ENCODE results near the gene SLC23A1. TPM values are rescaled to one million over a fixed set of nuclear protein-coding genes. Genes with fewer than 3 reads are reported as not detected.
"Not testable (repeated sequence)": the region's sequence is repeated elsewhere in the genome, so short reads cannot be mapped to it uniquely, and the experiment has no call there.

SLC23A1 gene
- total RNA-seq, 4 donors from 2014 or later, result 1.5 to 4.1 (median 2.6) TPM

DNA sequence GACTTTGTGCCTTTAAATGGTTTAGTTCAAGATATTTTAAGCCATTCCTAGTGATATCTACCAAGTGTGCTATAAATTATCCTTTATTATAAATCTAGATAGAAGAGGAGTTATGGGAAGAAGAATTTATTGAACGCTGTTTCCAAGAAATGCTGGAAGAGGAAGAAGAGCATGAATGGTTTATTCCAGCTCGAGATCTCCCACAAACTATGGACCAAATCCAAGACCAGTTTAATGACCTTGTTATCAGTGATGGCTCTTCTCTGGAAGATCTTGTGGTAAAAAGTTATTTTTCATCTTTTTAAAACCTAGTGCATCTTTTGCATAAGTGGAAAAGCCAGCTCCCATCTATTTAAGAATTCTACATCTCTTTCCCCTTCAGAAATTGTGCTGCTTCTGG is 18.6 kb downstream of the SLC23A1 start:
- no peak overlapping the region for H3K4me3 ChIP-seq (ENCODE audit: low read depth, poor library complexity, severe bottlenecking)
- WGBS, 2 donors, result 59 to 78% methylated on average over 2 of the region's 2 CpGs
- DNase-seq (ENCODE audit: low spot score in 2 of 2), result no peak
- intact Hi-C loops (cut with DNase I; ENCODE audit: low total_unique reads), result no loop called here
- TF ChIP-seq, protein P1, sequence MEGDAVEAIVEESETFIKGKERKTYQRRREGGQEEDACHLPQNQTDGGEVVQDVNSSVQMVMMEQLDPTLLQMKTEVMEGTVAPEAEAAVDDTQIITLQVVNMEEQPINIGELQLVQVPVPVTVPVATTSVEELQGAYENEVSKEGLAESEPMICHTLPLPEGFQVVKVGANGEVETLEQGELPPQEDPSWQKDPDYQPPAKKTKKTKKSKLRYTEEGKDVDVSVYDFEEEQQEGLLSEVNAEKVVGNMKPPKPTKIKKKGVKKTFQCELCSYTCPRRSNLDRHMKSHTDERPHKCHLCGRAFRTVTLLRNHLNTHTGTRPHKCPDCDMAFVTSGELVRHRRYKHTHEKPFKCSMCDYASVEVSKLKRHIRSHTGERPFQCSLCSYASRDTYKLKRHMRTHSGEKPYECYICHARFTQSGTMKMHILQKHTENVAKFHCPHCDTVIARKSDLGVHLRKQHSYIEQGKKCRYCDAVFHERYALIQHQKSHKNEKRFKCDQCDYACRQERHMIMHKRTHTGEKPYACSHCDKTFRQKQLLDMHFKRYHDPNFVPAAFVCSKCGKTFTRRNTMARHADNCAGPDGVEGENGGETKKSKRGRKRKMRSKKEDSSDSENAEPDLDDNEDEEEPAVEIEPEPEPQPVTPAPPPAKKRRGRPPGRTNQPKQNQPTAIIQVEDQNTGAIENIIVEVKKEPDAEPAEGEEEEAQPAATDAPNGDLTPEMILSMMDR (IDR thresholded peaks at IDR 0.05), result no peak
- no peak for TF ChIP-seq POLR2A (IDR thresholded peaks at IDR 0.05)

DNA sequence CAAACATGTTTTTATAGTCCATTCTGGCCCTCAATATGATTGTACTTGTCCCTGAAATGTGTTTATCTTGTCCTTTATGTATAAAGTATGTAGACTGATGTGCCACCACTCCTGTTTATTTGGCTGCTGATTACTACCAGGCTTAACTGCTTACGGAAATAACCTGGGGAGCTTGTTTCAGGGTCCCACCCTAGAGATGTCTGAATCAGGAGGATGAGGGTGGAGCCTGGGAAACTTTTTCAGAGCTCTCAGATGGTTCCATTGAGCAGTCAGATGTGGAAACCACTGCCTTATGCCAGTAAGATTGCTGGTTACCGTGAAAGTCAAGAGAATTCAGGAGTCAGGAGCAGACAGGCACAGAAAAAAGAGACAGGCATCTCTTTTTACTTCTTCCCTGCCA is 19.2 kb downstream of the SLC23A1 start:
- intact Hi-C loops (cut with DNase I; ENCODE audit: low total_unique reads), result no loop called here
- 44 to 48% methylated on average over 2 of the region's 2 CpGs for WGBS, 2 donors
- TF ChIP-seq POLR2A (IDR thresholded peaks at IDR 0.05), result no peak
- TF ChIP-seq, protein P1 (IDR thresholded peaks at IDR 0.05), result no peak
- H3K4me3 ChIP-seq (ENCODE audit: low read depth, poor library complexity, severe bottlenecking), result no peak overlapping the region
- DNase-seq (ENCODE audit: low spot score in 2 of 2), result peak in 1 of 2 donors; percentile 6

DNA sequence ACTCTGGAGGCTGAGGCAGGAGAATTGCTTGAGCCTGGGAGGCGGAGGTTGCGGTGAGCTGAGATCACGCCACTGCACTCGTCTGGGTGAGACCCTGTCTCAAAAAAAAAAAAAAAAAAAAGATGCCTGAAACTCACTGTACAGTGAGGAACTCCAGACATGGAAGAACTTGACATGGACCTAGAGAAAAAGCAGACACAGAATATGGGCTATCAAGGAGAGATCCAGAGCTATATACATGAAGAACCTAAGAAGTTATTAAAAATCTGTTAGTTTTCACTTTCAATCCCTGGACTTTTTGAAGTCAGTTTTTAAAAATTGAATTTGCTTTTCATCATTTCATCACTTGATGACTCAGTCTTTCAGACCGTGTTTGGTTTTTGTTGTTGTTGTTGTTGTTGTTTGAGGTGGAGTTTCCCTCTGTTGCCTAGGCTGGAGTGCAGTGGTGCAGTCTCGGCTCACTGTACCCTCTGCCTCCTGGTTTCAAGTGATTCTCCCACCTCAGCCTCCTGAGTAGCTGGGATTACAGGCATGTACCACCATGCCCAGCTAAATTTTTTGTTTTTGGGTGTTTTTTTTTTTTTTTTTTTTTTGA is 21.2 kb downstream of the SLC23A1 start:
- peak in 1 of 2 donors; percentile 69 for DNase-seq (ENCODE audit: low spot score in 2 of 2)
- TF ChIP-seq POLR2A (IDR thresholded peaks at IDR 0.05), result no peak
- TF ChIP-seq, protein P1 (IDR thresholded peaks at IDR 0.05), result no peak
- 73 to 79% methylated on average over 6 of the region's 6 CpGs for WGBS, 2 donors
- intact Hi-C loops (cut with DNase I; ENCODE audit: low total_unique reads), result no loop called here
- H3K4me3 ChIP-seq (ENCODE audit: low read depth, poor library complexity, severe bottlenecking), result no peak overlapping the region

DNA sequence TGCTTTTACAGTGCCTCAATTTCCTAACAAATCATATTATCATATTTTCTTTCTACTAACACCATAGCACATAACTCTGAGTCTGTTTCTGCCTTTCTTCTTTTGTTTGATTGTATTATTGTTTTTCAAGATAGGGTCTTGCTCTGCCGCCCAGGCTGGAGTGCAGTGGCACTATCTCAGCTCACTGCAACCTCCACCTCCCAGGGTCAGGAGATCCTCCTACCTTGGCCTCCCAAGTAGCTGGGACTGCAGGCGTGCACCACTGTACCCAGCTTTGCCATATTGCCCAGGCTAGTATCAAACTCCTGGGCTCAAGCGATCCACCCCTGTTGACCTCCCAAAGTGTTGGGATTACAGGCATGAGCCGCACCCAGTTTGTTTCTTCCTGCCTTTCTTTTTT is 22.7 kb downstream of the SLC23A1 start:
- intact Hi-C loops (cut with DNase I; ENCODE audit: low total_unique reads), result no loop called here
- no peak for TF ChIP-seq POLR2A (IDR thresholded peaks at IDR 0.05)
- TF ChIP-seq, protein P1 (IDR thresholded peaks at IDR 0.05), result no peak
- WGBS, 2 donors, result 94% methylated on average over 4 of the region's 4 CpGs
- no peak overlapping the region for H3K4me3 ChIP-seq (ENCODE audit: low read depth, poor library complexity, severe bottlenecking)
- peak in 1 of 2 donors; percentile 52 for DNase-seq (ENCODE audit: low spot score in 2 of 2)

DNA sequence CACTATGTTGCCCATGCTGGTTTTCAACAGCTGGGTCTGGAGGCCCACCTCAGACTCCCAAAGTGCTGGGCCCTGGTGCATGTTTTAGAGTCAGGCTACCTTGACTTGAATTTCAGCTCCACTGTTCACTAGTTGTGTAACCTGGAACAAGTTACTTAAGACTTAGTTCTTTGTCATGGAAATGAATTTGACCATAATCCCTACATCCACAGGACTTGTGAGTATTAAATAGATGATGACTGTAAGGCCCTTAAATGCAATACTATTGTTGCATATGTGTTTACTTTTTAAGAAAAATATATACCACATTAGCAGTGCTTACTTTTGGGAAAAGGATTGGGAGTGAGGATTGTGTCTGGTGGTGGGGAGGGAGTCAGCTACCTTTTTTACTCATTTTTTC is 25.0 kb downstream of the SLC23A1 start:
- no peak for TF ChIP-seq POLR2A (IDR thresholded peaks at IDR 0.05)
- TF ChIP-seq, protein P1 (IDR thresholded peaks at IDR 0.05), result no peak
- DNase-seq (ENCODE audit: low spot score in 2 of 2), result peak in 1 of 2 donors; percentile 39
- intact Hi-C loops (cut with DNase I; ENCODE audit: low total_unique reads), result no loop called here
- no peak overlapping the region for H3K4me3 ChIP-seq (ENCODE audit: low read depth, poor library complexity, severe bottlenecking)

DNA sequence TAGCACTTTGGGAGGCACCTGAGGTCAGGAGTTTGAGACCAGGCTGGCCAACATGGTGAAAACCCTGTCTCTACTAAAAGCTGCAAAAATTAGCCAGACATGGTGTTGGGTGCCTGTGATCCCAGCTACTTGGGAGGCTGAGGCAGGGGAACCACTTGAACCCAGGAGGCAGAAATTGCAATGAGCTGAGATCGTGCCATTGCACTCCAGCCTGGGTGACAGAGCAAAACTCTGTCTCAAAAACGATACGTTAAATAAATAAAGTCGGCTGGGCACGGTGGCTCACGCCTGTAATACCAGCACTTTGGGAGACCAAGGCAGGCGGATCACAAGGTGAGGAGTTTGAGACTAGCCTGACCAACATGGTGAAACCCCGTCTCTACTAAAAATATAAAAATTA is 27.2 kb downstream of the SLC23A1 start:
- DNase-seq (ENCODE audit: low spot score in 2 of 2); intact Hi-C loops (cut with DNase I; ENCODE audit: low total_unique reads); H3K4me3 ChIP-seq (ENCODE audit: low read depth, poor library complexity, severe bottlenecking): not testable (repeated sequence)
- 96 to 97% methylated on average over 8 of the region's 8 CpGs for WGBS, 2 donors
